DOHH2 (cell line): ENCODE results near the gene ZNF639.

Experiments
- CTCF ChIP-seq: fragments of 200-600 bp; sonication (generic); IDR thresholded peaks from one replicate; pipeline ENCODE4 v1.5.1; 2014; ENCODE audit warnings: antibody characterized with exemption, mild to moderate bottlenecking, low read depth, low read length; ENCODE audit not compliant: poor library complexity, severe bottlenecking
- EZH2phosphoT487 ChIP-seq: fragments of 200-600 bp; sonication (generic); IDR thresholded peaks from 2 replicates; pipeline ENCODE4 v1.6.1; 2017; ENCODE audit warnings: borderline replicate concordance, mild to moderate bottlenecking, antibody characterized with exemption, low read length, moderate library complexity, mixed read lengths

- TF ChIP-seq CTCF: no peak
- TF ChIP-seq EZH2phosphoT487: no peak
Observed at GRCh38 chr3:179330438-179330837, 7.6 kb downstream of the ZNF639 start.
